K562 (cell line): Measurements from ENCODE around the gene CHERP. TPM values are rescaled to one million over a fixed set of nuclear protein-coding genes. Genes with fewer than 3 reads are reported as not detected.

Experiments
- ATAC-seq: fragments of 200-7000 bp; cut with Tn5 transposase; 3 replicates; pipeline ENCODE4 v1.9.1; 2020; ENCODE audit warnings: moderate library complexity
- BruUV-seq: library from RNA; stranded (reverse); fragments of 400-500 nt; replicated peaks from 2 replicates; lab custom pipeline; 2021; lab: Mats Ljungman, UMichigan
- CTCF ChIA-PET: fragments of 300-600 bp; formaldehyde crosslinking; extraction: SDS; loops from one replicate; lab custom pipeline; 2021; ENCODE audit warnings: low intra/inter-chr PET ratio; lab: Yijun Ruan, JAX
- POLR2A ChIA-PET: fragments of 300-600, 350-650 bp; sonication (Branson Sonifier 250); formaldehyde crosslinking; extraction: SDS; loops from one replicate; lab custom pipeline; 2021; ENCODE audit warnings: antibody characterized with exemption, inconsistent platforms; lab: Yijun Ruan, JAX
- DNase-seq, 4 experiments: peaks; one replicate each; pipeline versions ENCODE4 v3.0.0 to v3.0.0-alpha.2; 2011 to 2018; ENCODE audit warnings: low spot score in 3 of 4, mixed read lengths in 3 of 4; ENCODE audit errors: extremely low read depth in 1 of 4
- FAIRE-seq: peaks from 2 replicates; lab custom pipeline; 2011; peaks lifted over from hg19 to GRCh38; lab: Jason Lieb, UNC
- H2AFZ ChIP-seq: 2 replicates; pipeline ENCODE4 v1.6.0; 2011; ENCODE audit warnings: low read depth, low read length, control low read depth, inconsistent platforms
- H3K27ac ChIP-seq: fragments of 200-600 bp; 3 replicates; pipeline ENCODE4 v1.8.0; 2011; ENCODE audit warnings: low read depth, mild to moderate bottlenecking, control low read depth, inconsistent platforms, low read length, moderate library complexity, mixed read lengths; ENCODE audit errors: extremely low read depth
- H3K27me3 ChIP-seq, 2 experiments: fragments of 300-600 bp in 1 of 2; 2 replicates in 1 of 2; 3 replicates in 1 of 2; pipeline versions ENCODE4 v1.6.0 to v1.8.0; 2011; ENCODE audit warnings: inconsistent platforms in 2 of 2, low read length in 2 of 2, mild to moderate bottlenecking in 1 of 2, mixed read lengths in 1 of 2, moderate library complexity in 1 of 2; ENCODE audit not compliant: control insufficient read depth in 2 of 2, insufficient read depth in 2 of 2
- H3K36me3 ChIP-seq: fragments of 300-600 bp; 3 replicates; pipeline ENCODE4 v1.8.0; 2011; ENCODE audit warnings: mild to moderate bottlenecking, low read length, inconsistent platforms; ENCODE audit not compliant: control insufficient read depth, insufficient read depth
- H3K4me1 ChIP-seq, 2 experiments: fragments of 200-600 bp in 1 of 2; replicated peaks in 1 of 2; 2 replicates in 1 of 2; 3 replicates in 1 of 2; pipeline versions ENCODE4 v1.5.1 to v1.8.0; 2011; ENCODE audit warnings: inconsistent platforms in 2 of 2, low read length in 2 of 2, mild to moderate bottlenecking in 1 of 2, mixed read lengths in 1 of 2, moderate library complexity in 1 of 2; ENCODE audit not compliant: control insufficient read depth in 2 of 2, insufficient read depth in 2 of 2
- H3K4me2 ChIP-seq: 2 replicates; pipeline ENCODE4 v1.6.1; 2011; ENCODE audit warnings: low read length, control low read depth, inconsistent platforms, mixed read lengths; ENCODE audit not compliant: insufficient read depth
- H3K4me3 ChIP-seq: fragments of 200-600 bp; sonication (generic), shearing (Covaris generic); 2 replicates; pipeline ENCODE4 v1.5.1; 2016; ENCODE audit warnings: control low read depth, inconsistent platforms
- H3K79me2 ChIP-seq: fragments of 200-600 bp; 3 replicates; pipeline ENCODE4 v1.8.0; 2011; ENCODE audit warnings: low read length, inconsistent platforms; ENCODE audit not compliant: control insufficient read depth, insufficient read depth
- H3K9ac ChIP-seq, 2 experiments: 2 replicates each; pipeline versions ENCODE4 v1.6.0 to v1.6.1; 2011; ENCODE audit warnings: low read depth in 2 of 2, low read length in 2 of 2, control low read depth in 1 of 2, inconsistent platforms in 1 of 2, mild to moderate bottlenecking in 1 of 2, mixed read lengths in 1 of 2; ENCODE audit not compliant: insufficient read depth in 1 of 2
- H3K9me1 ChIP-seq: one replicate; pipeline ENCODE4 v1.6.0; 2011; ENCODE audit warnings: inconsistent platforms, mild to moderate bottlenecking, low read length, moderate library complexity; ENCODE audit not compliant: control insufficient read depth, insufficient read depth
- H3K9me3 ChIP-seq: replicated peaks from 2 replicates; pipeline ENCODE4 v1.5.1; 2011; ENCODE audit warnings: low read depth, low read length, inconsistent platforms; ENCODE audit not compliant: control insufficient read depth, insufficient read depth
- H4K20me1 ChIP-seq: replicated peaks from 2 replicates; pipeline ENCODE4 v1.6.1; 2011; ENCODE audit warnings: low read length, inconsistent platforms, mixed read lengths; ENCODE audit not compliant: control insufficient read depth, insufficient read depth
- CEBPB ChIP-seq: fragments of 450-650 bp; IDR thresholded peaks from 2 replicates; pipeline ENCODE4 v1.6.1; 2016; ENCODE audit warnings: missing genetic modification characterization, missing compliant biosample characterization
- CEBPG ChIP-seq, 3 experiments: fragments of 200-800 bp in 1 of 3; sonication (Bioruptor generic) in 1 of 3; sonication (generic) in 1 of 3; formaldehyde crosslinking in 1 of 3; IDR thresholded peaks in 2 of 3; conservative IDR thresholded peaks in 1 of 3; 2 replicates each; pipeline versions ENCODE4 v1.6.1 to v1.8.0; 2016 to 2022; ENCODE audit warnings: missing compliant biosample characterization in 2 of 3, missing genetic modification characterization in 2 of 3, mild to moderate bottlenecking in 1 of 3, missing genetic modification reagents in 1 of 3
- HDAC6 ChIP-seq: IDR thresholded peaks from 2 replicates; pipeline ENCODE4 v1.6.1; 2012; ENCODE audit warnings: low read depth, mild to moderate bottlenecking, control low read depth, inconsistent platforms, low read length, moderate library complexity
- MEF2D ChIP-seq: conservative IDR thresholded peaks from 2 replicates; pipeline ENCODE4 v1.6.1; 2016; ENCODE audit warnings: low read depth, missing genetic modification characterization, missing compliant biosample characterization
- PML ChIP-seq: IDR thresholded peaks from 2 replicates; pipeline ENCODE4 v1.6.1; 2012; ENCODE audit warnings: low read length, inconsistent platforms
- SMAD2 ChIP-seq: fragments of 150-350 bp; IDR thresholded peaks from 2 replicates; pipeline ENCODE4 v1.6.1; 2014; ENCODE audit warnings: low read depth, mild to moderate bottlenecking, low read length
- TCF3 ChIP-seq: sonication (generic); formaldehyde crosslinking; IDR thresholded peaks from 2 replicates; pipeline ENCODE4 v1.4.0; 2020; ENCODE audit warnings: mild to moderate bottlenecking, missing genetic modification reagents
- WGBS: fragments of 100-300 bp; shearing (Covaris generic); methylation state at CpG from one replicate; pipeline ENCODE4 v1.1.6; 2016; ENCODE audit warnings: low coverage, mixed read lengths; ENCODE audit not compliant: insufficient coverage; ENCODE audit errors: missing lambda C conversion rate; 5-methylcytosine and 5-hydroxymethylcytosine counted together
- in situ Hi-C: fragments of 300-500 bp; cut with MboI; formaldehyde crosslinking; loops from 4 replicates; pipeline ENCODE4 v1.15.0; 2018; ENCODE audit warnings: inconsistent platforms, mixed read lengths
- intact Hi-C: fragments of 100-400 bp; cut with micrococcal nuclease; formaldehyde crosslinking; loops from 2 replicates; pipeline ENCODE4 v1.14.2; 2022
- polyA plus RNA-seq, 8 experiments: library from polyadenylated mRNA; depleted of rRNA in 4 of 8; stranded (reverse) in 5 of 8; unstranded in 3 of 8; fragments of >200 nt; fragmentation: Nextera tagmentation in 2 of 8; fragmentation: Illumina TruSeq in 1 of 8; extraction: Ambion mirVana in 2 of 8; extraction: Trizol in 1 of 8; gene quantifications; 2 replicates each; pipeline versions ENCODE4 v1.2.1 to v1.2.3, GENCODE V29; 2011 to 2014; ENCODE audit warnings: inconsistent platforms in 1 of 8, missing spikeins in 1 of 8
- total RNA-seq, 7 experiments: library from RNA; depleted of rRNA in 6 of 7; stranded (reverse); fragments of >200 nt in 6 of 7; fragmentation: Illumina TruSeq in 2 of 7; extraction: Trizol in 2 of 7; gene quantifications; 2 replicates each; pipeline versions ENCODE4 v1.2.1 to v1.2.3, GENCODE V29; 2011 to 2021; ENCODE audit warnings: low replicate concordance in 1 of 7
- TF ChIP-seq, protein P1 (sequence below): fragments of 450-650 bp; IDR thresholded peaks from one replicate; pipeline ENCODE4 v1.6.1; 2018; ENCODE audit warnings: mild to moderate bottlenecking, moderate library complexity; ENCODE audit not compliant: partially characterized antibody
- TF ChIP-seq, protein P2 (sequence below): IDR thresholded peaks from 3 replicates; pipeline ENCODE4 v1.6.1; 2011; ENCODE audit warnings: borderline replicate concordance, mild to moderate bottlenecking, moderate library complexity; ENCODE audit not compliant: insufficient read length; ENCODE audit errors: extremely low read depth
- TF ChIP-seq, protein P3 (sequence below): fragments of 150-350 bp; IDR thresholded peaks from 2 replicates; pipeline ENCODE4 v1.6.1; 2014; ENCODE audit warnings: low read depth, mild to moderate bottlenecking, low read length, borderline replicate concordance

The CHERP gene
- total and polyA plus RNA-seq, 9 of the 15 experiments (the other 6 are each of a cell fraction or from before 2014, with no cell fraction given) = 0.60 to 85.1 (median 7.8) TPM

- no peak for TF ChIP-seq PML
These were observed 40.4 kb upstream of the CHERP start (continued) for GRCh38 chr19:16582486-16583261.

DNA sequence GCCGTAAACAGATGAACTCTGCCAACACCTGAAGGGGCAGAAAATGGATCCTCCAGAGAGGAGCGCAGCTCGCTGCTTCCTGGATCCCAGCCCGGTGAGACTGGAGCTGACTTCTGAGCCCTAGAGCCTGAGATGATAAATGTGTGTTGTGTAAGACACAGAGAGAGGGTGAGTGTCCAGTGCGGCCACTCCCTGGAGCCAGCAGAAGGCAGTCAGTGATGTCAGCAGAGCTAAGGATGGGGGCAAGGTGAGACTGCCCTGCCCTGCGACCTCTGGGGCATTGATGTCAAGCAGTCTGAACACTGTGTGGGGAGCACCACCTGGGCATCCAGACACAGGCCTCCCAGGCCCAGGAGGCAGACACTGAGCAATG, 39.7 kb upstream of the CHERP start:
- Histone ChIP-seq H3K9me3 (no peaks in the 10 kb centered on the region), H3K79me2 (peaks cover 94% of the 10 kb centered on the region), H3K27me3 (no peaks in the 10 kb centered on the region; a peak in 1 of 5 replicates), H3K9me1 (peaks cover 4% of the 10 kb centered on the region), H3K36me3 (peaks cover 53% of the 10 kb centered on the region; the same call in 2 of the 3 replicates), H3K4me3 (no peak overlapping the region), H2AFZ (no peak overlapping the region), H3K27ac (peak overlapping the region; percentile 71), H3K9ac (peak overlapping the region; percentile 58 to 86), H3K4me1 (peaks cover 50 to 66% of the 10 kb centered on the region in 2 experiments; a peak in 4 of 5 replicates), H4K20me1 (peaks cover 11% of the 10 kb centered on the region; the same call in 1 of the 2 replicates), H3K4me2 (peak overlapping the region; percentile 64; the same call in 1 of the 2 replicates)
- BruUV-seq = no TSS peak
- ATAC-seq (peak; percentile 2; the same call in 1 of the 3 replicates), DNase-seq (no peak), FAIRE-seq (no peak)
- 77% methylated on average over 6 of the region's 6 CpGs for WGBS
- in situ Hi-C loops (no loop called here), intact Hi-C loops (no loop called here)
- POLR2A ChIA-PET = interaction anchor here (0.6 to 2.2 kb wide), 5 partner anchors 8 to 40 kb away, joined by 3 to 11 read pairs (median 4); partner anchors contain the start of gene SLC35E1
- CTCF ChIA-PET = no interaction called here
- TF ChIP-seq MEF2D (tag) = no peak
- TF ChIP-seq SMAD2 = no peak
- TF ChIP-seq, protein P1, sequence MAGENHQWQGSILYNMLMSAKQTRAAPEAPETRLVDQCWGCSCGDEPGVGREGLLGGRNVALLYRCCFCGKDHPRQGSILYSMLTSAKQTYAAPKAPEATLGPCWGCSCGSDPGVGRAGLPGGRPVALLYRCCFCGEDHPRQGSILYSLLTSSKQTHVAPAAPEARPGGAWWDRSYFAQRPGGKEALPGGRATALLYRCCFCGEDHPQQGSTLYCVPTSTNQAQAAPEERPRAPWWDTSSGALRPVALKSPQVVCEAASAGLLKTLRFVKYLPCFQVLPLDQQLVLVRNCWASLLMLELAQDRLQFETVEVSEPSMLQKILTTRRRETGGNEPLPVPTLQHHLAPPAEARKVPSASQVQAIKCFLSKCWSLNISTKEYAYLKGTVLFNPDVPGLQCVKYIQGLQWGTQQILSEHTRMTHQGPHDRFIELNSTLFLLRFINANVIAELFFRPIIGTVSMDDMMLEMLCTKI = no peak
- TF ChIP-seq, protein P2, sequence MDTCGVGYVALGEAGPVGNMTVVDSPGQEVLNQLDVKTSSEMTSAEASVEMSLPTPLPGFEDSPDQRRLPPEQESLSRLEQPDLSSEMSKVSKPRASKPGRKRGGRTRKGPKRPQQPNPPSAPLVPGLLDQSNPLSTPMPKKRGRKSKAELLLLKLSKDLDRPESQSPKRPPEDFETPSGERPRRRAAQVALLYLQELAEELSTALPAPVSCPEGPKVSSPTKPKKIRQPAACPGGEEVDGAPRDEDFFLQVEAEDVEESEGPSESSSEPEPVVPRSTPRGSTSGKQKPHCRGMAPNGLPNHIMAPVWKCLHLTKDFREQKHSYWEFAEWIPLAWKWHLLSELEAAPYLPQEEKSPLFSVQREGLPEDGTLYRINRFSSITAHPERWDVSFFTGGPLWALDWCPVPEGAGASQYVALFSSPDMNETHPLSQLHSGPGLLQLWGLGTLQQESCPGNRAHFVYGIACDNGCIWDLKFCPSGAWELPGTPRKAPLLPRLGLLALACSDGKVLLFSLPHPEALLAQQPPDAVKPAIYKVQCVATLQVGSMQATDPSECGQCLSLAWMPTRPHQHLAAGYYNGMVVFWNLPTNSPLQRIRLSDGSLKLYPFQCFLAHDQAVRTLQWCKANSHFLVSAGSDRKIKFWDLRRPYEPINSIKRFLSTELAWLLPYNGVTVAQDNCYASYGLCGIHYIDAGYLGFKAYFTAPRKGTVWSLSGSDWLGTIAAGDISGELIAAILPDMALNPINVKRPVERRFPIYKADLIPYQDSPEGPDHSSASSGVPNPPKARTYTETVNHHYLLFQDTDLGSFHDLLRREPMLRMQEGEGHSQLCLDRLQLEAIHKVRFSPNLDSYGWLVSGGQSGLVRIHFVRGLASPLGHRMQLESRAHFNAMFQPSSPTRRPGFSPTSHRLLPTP = no peak
- TF ChIP-seq CEBPG (CRISPR knock-in tag; IDR thresholded peaks at IDR 0.05) = peak; percentile 22; the same call in 1 of the 2 replicates
- TF ChIP-seq CEBPG (tag; conservative IDR thresholded peaks at IDR 0.05 in 1 of 2, IDR thresholded peaks at IDR 0.05 in 1 of 2) = no peak
- TF ChIP-seq HDAC6 = no peak
- peak; percentile 90 for TF ChIP-seq CEBPB
- TF ChIP-seq, protein P3, sequence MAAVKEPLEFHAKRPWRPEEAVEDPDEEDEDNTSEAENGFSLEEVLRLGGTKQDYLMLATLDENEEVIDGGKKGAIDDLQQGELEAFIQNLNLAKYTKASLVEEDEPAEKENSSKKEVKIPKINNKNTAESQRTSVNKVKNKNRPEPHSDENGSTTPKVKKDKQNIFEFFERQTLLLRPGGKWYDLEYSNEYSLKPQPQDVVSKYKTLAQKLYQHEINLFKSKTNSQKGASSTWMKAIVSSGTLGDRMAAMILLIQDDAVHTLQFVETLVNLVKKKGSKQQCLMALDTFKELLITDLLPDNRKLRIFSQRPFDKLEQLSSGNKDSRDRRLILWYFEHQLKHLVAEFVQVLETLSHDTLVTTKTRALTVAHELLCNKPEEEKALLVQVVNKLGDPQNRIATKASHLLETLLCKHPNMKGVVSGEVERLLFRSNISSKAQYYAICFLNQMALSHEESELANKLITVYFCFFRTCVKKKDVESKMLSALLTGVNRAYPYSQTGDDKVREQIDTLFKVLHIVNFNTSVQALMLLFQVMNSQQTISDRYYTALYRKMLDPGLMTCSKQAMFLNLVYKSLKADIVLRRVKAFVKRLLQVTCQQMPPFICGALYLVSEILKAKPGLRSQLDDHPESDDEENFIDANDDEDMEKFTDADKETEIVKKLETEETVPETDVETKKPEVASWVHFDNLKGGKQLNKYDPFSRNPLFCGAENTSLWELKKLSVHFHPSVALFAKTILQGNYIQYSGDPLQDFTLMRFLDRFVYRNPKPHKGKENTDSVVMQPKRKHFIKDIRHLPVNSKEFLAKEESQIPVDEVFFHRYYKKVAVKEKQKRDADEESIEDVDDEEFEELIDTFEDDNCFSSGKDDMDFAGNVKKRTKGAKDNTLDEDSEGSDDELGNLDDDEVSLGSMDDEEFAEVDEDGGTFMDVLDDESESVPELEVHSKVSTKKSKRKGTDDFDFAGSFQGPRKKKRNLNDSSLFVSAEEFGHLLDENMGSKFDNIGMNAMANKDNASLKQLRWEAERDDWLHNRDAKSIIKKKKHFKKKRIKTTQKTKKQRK = no peak
- no peak for TF ChIP-seq TCF3 (CRISPR knock-in tag)
